ENCODE data around the gene TMEM131L. TPM values are rescaled to one million over a fixed set of nuclear protein-coding genes. Genes with fewer than 3 reads are reported as not detected.
"Not testable (repeated sequence)": the region's sequence is repeated elsewhere in the genome, so short reads cannot be mapped to it uniquely, and the experiment has no call there.

The TMEM131L gene
- total RNA-seq, 1 donor from 2014 or later: 18.6 TPM

DNA sequence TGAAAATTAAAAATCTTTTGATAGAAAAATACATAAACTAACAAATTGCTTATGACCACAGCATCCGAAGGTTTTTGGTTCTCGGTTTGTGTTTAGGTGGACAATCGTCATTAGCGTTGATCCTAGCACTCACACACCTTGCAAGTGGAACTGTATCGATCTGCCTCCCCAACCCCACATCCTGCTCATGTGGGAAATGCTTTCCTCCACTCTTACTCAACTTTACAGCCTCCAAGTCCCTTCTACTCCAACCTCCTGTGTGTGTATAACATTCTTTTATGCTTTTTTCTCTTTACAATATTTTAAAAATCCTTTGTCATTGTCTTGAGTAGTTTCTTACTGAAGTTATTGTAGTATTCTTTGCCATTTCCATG lies 15.6 kb upstream of the TMEM131L start:
- Mint-ChIP-seq H3K4me3 (ENCODE audit: unreplicated experiment) (no peak overlapping the region), H3K27me3 (ENCODE audit: low read depth, unreplicated experiment) (peaks cover 2% of the 10 kb centered on the region), H3K4me1 (ENCODE audit: low read depth, unreplicated experiment) (peaks cover 5% of the 10 kb centered on the region), H3K36me3 (ENCODE audit: low read depth, unreplicated experiment) (no peaks in the 10 kb centered on the region), H3K9me3 (ENCODE audit: unreplicated experiment) (no peaks in the 10 kb centered on the region), H3K27ac (ENCODE audit: unreplicated experiment) (no peak overlapping the region)
- H3K4me2 ChIP-seq (ENCODE audit: low read length): no peak overlapping the region
- DNase-seq (ENCODE audit: low read depth): no peak
- H3K9ac ChIP-seq (ENCODE audit: low read length): no peak overlapping the region
- H3K27me3 ChIP-seq (ENCODE audit: insufficient read depth, low read length): no peaks in the 10 kb centered on the region
- no peak overlapping the region for H3K4me3 ChIP-seq (ENCODE audit: insufficient read depth, low read depth, low read length)
- no peak overlapping the region for H2AFZ ChIP-seq (ENCODE audit: low read depth, low read length)
- no peaks in the 10 kb centered on the region for H3K9me3 ChIP-seq (ENCODE audit: insufficient read depth, low read depth, low read length)
- no peaks in the 10 kb centered on the region for H3K36me3 ChIP-seq (ENCODE audit: insufficient read depth, low read length)
- TF ChIP-seq, protein P1, sequence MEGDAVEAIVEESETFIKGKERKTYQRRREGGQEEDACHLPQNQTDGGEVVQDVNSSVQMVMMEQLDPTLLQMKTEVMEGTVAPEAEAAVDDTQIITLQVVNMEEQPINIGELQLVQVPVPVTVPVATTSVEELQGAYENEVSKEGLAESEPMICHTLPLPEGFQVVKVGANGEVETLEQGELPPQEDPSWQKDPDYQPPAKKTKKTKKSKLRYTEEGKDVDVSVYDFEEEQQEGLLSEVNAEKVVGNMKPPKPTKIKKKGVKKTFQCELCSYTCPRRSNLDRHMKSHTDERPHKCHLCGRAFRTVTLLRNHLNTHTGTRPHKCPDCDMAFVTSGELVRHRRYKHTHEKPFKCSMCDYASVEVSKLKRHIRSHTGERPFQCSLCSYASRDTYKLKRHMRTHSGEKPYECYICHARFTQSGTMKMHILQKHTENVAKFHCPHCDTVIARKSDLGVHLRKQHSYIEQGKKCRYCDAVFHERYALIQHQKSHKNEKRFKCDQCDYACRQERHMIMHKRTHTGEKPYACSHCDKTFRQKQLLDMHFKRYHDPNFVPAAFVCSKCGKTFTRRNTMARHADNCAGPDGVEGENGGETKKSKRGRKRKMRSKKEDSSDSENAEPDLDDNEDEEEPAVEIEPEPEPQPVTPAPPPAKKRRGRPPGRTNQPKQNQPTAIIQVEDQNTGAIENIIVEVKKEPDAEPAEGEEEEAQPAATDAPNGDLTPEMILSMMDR (IDR thresholded peaks at IDR 0.05; ENCODE audit: insufficient read depth, low read depth, low read length): no peak
- TF ChIP-seq EZH2 (IDR thresholded peaks at IDR 0.05; ENCODE audit: insufficient read depth, low read length): no peak
- H3K79me2 ChIP-seq (ENCODE audit: insufficient read depth, low read length): no peaks in the 10 kb centered on the region
- FAIRE-seq: no peak
- no peak overlapping the region for H3K27ac ChIP-seq (ENCODE audit: low read depth, low read length)
- no peaks in the 10 kb centered on the region for H4K20me1 ChIP-seq (ENCODE audit: insufficient read depth, low read length)
- H3K4me1 ChIP-seq (ENCODE audit: insufficient read depth, low read length): no peaks in the 10 kb centered on the region

DNA sequence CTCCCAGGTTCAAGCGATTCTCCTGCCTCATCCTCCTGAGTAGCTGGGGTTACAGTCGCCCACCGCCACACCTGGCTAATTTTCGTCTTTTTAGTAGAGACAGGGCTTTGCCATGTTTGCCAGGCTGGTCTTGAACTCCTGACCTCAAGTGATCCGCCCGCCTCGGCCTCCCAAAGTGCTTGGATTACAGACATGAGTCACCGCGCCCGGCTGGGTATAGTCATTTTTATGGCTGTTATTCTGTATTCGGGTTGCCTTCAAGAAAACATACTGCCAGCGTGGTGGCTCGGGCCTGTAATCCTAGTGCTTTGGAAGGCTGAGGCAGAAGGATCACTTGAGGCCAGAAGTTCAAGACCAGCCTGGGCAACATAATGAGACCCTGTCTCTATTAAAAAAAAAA lies 15.0 kb upstream of the TMEM131L start:
- H3K4me1 Mint-ChIP-seq (ENCODE audit: low read depth, unreplicated experiment); H3K4me2 ChIP-seq (ENCODE audit: low read length); H3K36me3 ChIP-seq (ENCODE audit: insufficient read depth, low read length); H3K9me3 Mint-ChIP-seq (ENCODE audit: unreplicated experiment); H3K27ac ChIP-seq (ENCODE audit: low read depth, low read length); DNase-seq (ENCODE audit: low read depth); H3K27ac Mint-ChIP-seq (ENCODE audit: unreplicated experiment); H4K20me1 ChIP-seq (ENCODE audit: insufficient read depth, low read length); H3K27me3 ChIP-seq (ENCODE audit: insufficient read depth, low read length); H2AFZ ChIP-seq (ENCODE audit: low read depth, low read length); FAIRE-seq; H3K27me3 Mint-ChIP-seq (ENCODE audit: low read depth, unreplicated experiment); H3K4me3 Mint-ChIP-seq (ENCODE audit: unreplicated experiment); H3K4me1 ChIP-seq (ENCODE audit: insufficient read depth, low read length); H3K79me2 ChIP-seq (ENCODE audit: insufficient read depth, low read length); H3K9ac ChIP-seq (ENCODE audit: low read length); H3K36me3 Mint-ChIP-seq (ENCODE audit: low read depth, unreplicated experiment); H3K4me3 ChIP-seq (ENCODE audit: insufficient read depth, low read depth, low read length); H3K9me3 ChIP-seq (ENCODE audit: insufficient read depth, low read depth, low read length): not testable (repeated sequence)

DNA sequence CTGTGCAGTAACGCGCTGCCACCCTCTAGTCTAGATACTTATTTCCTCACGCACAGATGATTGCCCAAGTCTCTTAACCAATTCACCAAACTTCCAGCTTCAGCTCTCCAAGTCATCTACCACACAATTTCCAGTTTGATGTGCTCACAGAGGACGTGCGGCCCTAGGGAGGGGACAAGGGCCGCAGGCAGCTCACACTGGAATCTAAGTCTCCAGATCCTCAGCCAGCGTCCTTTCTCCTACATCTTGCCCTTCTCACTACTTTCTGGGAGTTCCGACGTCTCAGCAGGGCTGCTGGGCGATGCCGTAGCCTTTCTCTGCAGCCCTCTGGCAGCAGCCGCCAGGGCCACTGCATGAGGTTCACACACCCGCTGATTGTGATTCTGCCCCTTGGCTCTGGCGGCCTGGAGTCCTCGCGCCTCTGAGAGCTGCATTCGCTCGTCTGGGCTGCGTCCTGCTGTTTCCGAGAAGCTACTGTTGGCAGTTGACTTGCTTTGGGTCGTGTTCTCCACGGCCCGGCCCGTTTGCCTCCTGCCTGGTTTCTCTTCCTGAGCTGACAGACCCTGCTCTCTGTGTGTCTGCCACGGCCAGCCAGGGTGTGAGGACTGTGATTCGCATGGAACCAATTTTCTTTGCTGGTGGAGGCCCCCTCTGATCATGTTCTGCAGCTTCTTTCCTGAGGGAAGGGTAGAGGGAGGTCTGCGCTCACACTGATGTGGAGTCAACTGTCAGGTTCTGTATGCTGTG lies 14.1 kb upstream of the TMEM131L start:
- Histone ChIP-seq H2AFZ (ENCODE audit: low read depth, low read length) (peak overlapping the region; percentile 75), H3K9ac (ENCODE audit: low read length) (no peak overlapping the region), H3K27me3 (ENCODE audit: insufficient read depth, low read length) (no peaks in the 10 kb centered on the region), H4K20me1 (ENCODE audit: insufficient read depth, low read length) (no peaks in the 10 kb centered on the region), H3K36me3 (ENCODE audit: insufficient read depth, low read length) (no peaks in the 10 kb centered on the region), H3K27ac (ENCODE audit: low read depth, low read length) (no peak overlapping the region), H3K79me2 (ENCODE audit: insufficient read depth, low read length) (no peaks in the 10 kb centered on the region), H3K4me2 (ENCODE audit: low read length) (peak overlapping the region; percentile 25), H3K4me3 (ENCODE audit: insufficient read depth, low read depth, low read length) (no peak overlapping the region), H3K9me3 (ENCODE audit: insufficient read depth, low read depth, low read length) (no peaks in the 10 kb centered on the region), H3K4me1 (ENCODE audit: insufficient read depth, low read length) (no peaks in the 10 kb centered on the region)
- TF ChIP-seq EZH2 (IDR thresholded peaks at IDR 0.05; ENCODE audit: insufficient read depth, low read length): no peak
- TF ChIP-seq, protein P1 (IDR thresholded peaks at IDR 0.05; ENCODE audit: insufficient read depth, low read depth, low read length): no peak
- no peak overlapping the region for H3K27ac Mint-ChIP-seq (ENCODE audit: unreplicated experiment)
- no peak overlapping the region for H3K4me3 Mint-ChIP-seq (ENCODE audit: unreplicated experiment)
- DNase-seq (ENCODE audit: low read depth) (no peak), FAIRE-seq (no peak)
- H3K9me3 Mint-ChIP-seq (ENCODE audit: unreplicated experiment): peaks cover 2% of the 10 kb centered on the region
- H3K36me3 Mint-ChIP-seq (ENCODE audit: low read depth, unreplicated experiment): no peaks in the 10 kb centered on the region
- H3K27me3 Mint-ChIP-seq (ENCODE audit: low read depth, unreplicated experiment): peaks cover 2% of the 10 kb centered on the region
- H3K4me1 Mint-ChIP-seq (ENCODE audit: low read depth, unreplicated experiment): peaks cover 5% of the 10 kb centered on the region

Measured in astrocyte (in vitro differentiated cells and primary cell).